GM19372 (cell line): ENCODE data around the gene FAM222B.
"Not testable (repeated sequence)": the region's sequence is repeated elsewhere in the genome, so short reads cannot be mapped to it uniquely, and the experiment has no call there.

Source experiments
- ATAC-seq: cut with Tn5 transposase; IDR thresholded peaks from one replicate; pipeline ENCODE4 v1.9.1; 2021; ENCODE audit warnings: mild to moderate bottlenecking, low read depth, moderate library complexity; ENCODE audit not compliant: unreplicated experiment

Gene FAM222B

GRCh38 chr17:28871056-28871579 lies 28.5 kb upstream of the FAM222B start:
- peak; percentile 97 for ATAC-seq

GRCh38 chr17:28867276-28867675 lies 24.7 kb upstream of the FAM222B start:
- ATAC-seq, result no peak

DNA sequence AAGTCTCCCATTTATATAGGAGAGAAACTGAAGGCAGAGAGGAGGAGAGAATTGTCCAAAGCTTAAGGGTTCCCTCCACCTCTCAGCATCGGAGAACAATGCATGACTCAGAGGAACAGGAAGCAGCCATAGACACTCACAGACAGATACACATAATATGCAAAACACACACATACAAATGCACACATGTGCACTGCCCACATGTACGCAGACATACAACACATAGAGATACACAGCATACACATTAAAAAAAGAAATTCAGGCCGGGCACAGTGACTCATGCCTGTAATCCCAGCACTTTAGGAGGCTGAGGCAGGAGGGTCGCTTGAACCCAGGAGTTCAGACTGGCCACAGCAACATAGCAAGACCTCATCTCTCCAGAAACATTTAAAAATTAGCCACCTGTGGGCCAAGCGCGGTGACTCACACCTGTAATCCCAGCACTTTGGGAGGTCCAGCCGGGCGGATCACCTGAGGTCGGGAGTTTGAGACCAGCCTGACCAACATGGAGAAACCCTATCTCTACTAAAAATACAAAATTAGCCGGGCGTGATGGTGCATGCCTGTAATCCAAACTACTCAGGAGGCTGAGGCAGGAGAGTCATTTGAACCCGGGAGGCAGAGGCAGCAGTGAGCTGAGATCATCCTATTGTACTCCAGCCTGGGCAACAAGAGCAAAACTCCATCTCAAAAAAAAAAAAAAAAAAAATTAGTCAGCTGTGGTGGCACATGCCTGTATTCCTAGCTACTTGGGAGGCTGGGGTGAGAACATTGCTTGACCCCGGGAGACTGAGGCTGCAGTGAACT lies 23.6 kb upstream of the FAM222B start:
- ATAC-seq, result no peak

DNA sequence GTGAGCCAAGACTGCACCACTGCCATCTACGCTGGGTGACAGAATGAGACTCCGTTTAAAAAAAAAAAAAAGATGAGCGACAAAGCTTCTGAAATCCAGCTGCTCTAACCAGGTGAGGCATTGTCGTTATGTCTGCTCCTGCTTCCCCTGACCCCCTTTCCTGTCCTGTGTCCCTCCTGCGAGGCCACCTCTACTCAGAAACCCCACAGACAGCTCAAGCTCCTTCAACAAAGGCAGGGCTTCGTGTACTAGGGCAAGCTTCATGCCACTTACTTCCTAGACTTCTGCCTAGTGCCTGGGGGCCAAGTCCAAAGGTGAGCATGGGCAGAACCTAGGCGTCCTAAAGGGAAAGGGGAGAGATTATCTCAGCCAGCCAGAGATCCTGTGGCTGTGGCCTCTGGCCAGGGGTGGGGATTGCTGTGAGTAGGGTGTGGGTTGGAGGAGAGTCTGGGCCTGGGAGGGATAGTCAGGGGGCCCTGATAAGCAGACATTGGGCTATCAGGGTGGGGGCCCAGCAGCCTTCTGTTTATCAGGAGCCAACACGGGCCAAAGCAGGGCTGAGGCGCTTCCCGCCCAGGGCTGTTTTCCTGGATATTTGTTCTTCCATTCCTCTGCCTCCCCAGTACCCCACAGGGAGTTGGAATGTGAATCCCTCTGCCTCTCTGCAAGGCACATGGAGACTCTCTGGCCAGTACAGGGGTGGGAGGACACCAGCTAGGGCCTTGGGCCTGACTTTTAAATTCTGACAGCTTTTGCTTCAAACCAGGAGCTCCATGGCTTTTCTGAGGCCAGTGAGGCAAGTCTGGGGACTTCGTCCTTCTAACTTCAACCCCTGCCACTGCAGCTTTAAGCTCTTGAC lies 22.6 kb upstream of the FAM222B start:
- no peak for ATAC-seq

GRCh38 chr17:28863953-28864352 lies 21.4 kb upstream of the FAM222B start:
- no peak for ATAC-seq

DNA sequence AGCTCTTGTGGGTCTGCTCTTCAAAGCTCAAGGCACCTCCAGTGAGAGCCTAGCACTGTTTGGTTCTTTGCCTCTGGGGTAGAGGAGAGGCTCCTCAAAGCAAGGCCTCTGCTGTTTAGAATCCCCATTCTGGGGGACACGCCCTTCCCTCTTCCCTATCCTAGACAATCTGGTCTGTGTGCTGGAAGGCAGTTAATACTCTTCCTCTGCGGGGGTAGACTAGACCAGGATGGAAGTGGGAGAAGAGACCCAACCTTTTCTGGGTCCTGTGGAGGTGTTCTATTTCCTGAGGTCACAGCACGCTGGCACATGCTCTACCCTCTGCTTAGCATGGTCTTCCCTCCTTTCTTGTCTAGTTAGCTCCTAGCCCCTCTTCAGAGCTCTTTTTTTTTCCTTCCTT lies 20.0 kb upstream of the FAM222B start:
- no peak for ATAC-seq

DNA sequence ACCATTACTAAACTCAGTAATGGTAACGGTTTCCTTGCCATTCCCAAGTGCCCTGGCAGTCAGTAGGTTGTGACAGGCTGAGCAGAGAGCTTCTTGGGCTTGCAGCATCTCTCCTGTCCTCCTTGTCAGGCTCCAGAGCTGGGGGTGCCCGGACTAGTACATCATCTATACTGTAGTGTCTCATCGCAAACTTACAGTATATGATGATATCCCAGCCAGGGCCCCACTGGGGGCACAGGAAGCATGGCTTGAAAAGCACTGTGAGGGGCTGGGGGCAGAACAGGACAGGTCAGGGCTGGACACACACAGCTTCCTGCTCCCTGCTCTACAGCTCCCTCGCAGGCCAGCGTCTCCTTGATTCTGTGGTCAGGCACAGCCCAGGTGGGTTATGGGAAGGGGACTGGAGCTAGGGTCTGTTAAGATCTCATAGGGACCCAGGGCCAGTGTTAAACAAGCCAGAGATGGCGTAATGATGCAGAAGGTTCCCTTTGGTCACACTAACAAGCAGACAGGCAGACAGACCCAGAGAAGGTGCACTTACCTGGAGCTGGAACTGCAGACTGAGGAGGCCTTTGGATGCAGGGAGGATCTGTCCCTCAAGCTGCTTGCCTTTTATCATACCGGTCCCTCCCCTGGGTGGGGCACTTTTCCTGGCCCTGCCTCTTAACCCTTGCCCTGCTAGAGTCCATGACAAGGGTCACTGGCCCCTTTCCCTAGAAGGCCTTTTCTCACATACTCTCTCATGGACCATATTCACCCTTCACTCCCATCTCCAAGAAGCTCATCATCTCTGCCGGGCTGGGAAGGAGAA lies 19.0 kb upstream of the FAM222B start:
- ATAC-seq, result no peak

DNA sequence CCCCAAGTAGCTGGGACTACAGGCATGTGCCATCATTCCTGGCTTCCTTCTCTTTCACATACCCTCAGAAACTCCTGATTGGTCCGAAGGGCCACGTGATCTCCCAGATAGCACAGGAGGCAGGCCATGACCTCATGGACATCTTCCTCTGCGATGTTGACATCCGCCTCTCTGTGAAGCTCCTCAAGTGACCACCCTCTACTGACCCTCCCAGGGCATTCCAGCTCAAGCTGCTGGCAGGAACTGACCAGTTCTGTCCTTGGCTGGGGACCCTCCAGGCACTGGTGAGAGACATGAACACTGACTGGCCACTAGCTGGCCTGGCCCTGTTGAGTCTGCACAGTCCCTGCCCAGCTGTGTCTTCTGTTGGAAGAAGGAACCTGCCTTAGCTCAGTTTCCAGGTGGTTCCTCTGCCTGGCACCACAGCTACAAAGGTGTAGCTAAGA lies 17.8 kb upstream of the FAM222B start:
- ATAC-seq, result no peak

GRCh38 chr17:28858801-28859355 lies 16.3 kb upstream of the FAM222B start:
- no peak for ATAC-seq

DNA sequence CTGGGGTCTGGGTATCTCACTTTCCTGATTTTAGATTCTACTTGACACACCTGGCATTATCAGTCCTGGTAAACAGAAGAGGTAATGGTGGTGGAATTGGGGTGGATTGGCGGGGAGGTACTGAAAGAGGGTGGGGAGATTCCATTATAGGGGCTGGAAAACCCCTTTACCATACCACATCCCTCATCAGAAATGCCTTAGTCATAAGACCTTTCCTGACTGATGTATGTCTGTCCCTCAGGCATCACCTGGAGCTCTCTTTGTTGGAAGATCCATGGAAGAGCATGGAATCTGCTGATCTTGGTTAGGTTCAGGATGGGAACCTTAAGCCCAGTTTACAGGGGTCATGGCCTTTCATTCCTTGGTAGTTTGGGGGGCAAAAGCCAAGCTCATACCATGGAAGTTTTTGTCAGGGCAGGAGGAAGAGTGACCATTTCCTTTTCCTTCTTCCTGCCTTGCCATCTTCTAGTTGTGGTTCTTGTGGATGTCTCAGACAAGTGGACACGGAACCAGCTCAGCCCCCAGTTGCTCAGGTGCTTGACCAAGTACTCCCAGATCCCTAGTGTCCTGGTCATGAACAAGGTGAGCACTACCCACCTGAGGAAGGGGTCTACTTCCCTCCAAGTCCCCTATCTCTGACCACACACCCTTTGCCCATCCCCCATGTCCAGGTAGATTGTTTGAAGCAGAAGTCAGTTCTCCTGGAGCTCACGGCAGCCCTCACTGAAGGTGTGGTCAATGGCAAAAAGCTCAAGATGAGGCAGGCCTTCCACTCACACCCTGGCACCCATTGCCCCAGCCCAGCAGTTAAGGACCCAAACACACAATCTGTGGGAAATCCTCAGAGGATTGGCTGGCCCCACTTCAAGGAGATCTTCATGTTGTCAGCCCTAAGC lies 15.6 kb upstream of the FAM222B start:
- no peak for ATAC-seq

DNA sequence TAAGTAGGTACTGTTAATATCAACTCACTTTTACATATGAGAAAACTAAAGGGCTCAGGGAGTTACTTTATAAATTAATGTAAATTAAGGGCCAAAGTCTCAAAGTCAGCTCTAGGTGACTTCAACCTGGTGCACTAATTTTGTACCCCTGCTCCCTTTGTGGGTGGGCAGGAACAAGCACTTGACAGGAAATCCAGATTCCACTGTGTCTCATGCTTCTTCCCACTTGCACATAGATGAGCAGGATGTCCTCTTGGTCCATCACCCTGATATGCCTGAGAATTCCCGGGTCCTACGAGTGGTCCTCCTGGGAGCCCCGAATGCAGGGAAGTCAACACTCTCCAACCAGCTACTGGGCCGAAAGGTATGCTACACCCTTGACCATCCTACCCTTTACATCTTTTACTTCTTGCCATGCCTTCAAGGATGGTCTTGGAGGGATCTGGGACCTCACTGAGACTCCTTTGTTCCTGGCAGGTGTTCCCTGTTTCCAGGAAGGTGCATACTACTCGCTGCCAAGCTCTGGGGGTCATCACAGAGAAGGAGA lies 13.5 kb upstream of the FAM222B start:
- no peak for ATAC-seq

- no peak for ATAC-seq
These were observed 12.7 kb upstream of the FAM222B start for GRCh38 chr17:28855336-28855679.

GRCh38 chr17:28854457-28855335 lies 12.1 kb upstream of the FAM222B start, which contains the start of gene ERAL1:
Gene ERAL1, plus strand, starts transcription at chr17:28855016. Its CDS starts 19 bp downstream, at chr17:28855035.
- peak; percentile 87 for ATAC-seq

DNA sequence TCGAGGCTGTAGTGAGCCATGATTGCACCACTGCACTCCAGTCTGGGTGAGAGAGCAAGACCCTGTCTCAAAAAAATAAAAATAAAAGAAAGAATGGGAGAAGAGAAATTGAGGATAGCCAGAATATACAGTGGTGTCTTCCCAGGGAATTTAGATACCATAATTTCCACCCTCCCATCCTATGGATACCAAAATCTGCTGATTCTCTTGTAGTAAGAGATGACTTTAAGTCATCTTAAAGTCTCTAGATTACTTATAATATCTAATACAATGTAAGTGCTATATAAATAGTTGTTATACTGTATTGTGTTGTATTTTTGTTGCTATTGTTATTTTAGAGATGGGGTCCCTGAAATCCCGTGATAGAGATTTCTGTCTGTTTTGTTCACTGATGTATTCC lies 10.7 kb upstream of the FAM222B start:
- no peak for ATAC-seq

- no peak for ATAC-seq
These were observed 6.7 kb upstream of the FAM222B start for GRCh38 chr17:28849281-28849680.

DNA sequence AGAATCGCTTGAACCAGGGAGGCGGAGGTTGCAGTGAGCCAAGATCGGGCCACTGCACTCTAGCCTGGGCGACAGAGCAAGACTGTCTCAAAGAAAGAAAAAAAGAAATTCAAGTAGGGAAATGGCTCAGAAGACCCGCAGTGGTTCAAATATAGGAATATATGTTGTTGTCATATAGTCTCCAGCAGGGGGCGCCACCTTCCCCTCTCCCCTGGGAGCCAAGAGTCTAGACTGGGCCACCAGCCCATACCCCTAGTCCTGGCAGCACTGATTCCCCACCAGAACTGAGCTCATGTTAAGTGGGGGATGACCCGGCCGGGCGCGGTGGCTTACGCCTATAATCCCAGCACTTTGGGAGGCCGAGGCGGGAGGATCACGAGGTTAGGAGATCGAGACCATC lies 6.1 kb upstream of the FAM222B start:
- ATAC-seq, result not testable (repeated sequence)

DNA sequence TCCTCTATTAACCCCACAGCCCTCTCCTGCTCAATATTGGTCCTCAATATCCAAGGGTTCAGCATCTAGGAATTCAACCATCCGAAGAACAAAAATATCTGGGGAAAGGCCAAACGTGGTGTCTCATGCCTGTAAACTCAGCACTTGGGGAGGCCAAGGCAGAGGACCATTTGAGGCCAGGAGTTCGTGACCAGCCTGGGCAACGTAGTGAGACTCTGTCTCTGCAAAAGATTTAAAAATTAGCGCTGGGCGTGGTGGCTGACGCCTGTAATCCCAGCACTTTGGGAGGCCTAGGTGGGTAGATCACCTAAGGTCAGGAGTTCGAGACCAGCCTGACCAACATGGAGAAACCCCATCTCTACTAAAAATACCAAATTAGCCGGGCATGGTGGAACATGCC lies 4.1 kb upstream of the FAM222B start:
- not testable (repeated sequence) for ATAC-seq

DNA sequence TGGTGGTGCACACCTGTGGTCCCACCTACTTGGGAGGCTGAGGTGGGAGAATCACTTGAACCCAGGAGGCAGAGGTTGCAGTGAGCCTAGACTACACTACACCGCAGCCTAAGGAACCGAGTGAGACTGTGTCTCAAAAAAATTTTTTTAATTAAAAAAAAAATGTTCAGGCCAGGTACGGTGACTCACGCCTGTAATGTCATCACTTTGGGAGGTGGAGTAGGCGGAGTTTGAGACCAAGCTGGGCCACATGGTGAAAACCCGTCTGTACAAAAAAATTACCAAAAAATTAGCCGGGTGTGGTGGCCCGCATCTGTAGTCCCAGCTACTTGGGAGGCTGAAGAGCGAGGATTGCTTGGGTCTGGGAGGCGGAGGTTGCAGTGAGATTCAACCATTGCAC lies 3.6 kb upstream of the FAM222B start:
- no peak for ATAC-seq
